Neural progenitor cell (in vitro differentiated cells): ENCODE results near the gene ARMH3. TPM values are rescaled to one million over a fixed set of nuclear protein-coding genes. Genes with fewer than 3 reads are reported as not detected.

ENCODE experiments used
- DNase-seq: peaks from one replicate; pipeline ENCODE4 v3.0.0-alpha.2; 2016; ENCODE audit warnings: low spot score
- H2AFZ ChIP-seq: fragments of 200-600 bp; sonication (generic); replicated peaks from 2 replicates; pipeline ENCODE4 v1.6.1; 2016; ENCODE audit warnings: antibody characterized with exemption
- H3F3A ChIP-seq: fragments of 200-600 bp; sonication (generic); 2 replicates; pipeline ENCODE4 v1.6.1; 2016; ENCODE audit warnings: antibody characterized with exemption, low read depth
- H3K27ac ChIP-seq: fragments of 200-600 bp; sonication (generic); 2 replicates; pipeline ENCODE4 v1.5.1; 2016; ENCODE audit warnings: mild to moderate bottlenecking
- H3K27me3 ChIP-seq: fragments of 200-600 bp; sonication (generic); 2 replicates; pipeline ENCODE4 v1.6.1; 2016; ENCODE audit warnings: mild to moderate bottlenecking, moderate library complexity
- H3K36me3 ChIP-seq: fragments of 200-600 bp; sonication (generic); 2 replicates; pipeline ENCODE4 v1.5.1; 2016
- H3K4me1 ChIP-seq: fragments of 200-600 bp; sonication (generic); 2 replicates; pipeline ENCODE4 v1.6.1; 2016; ENCODE audit warnings: mixed run types
- H3K4me2 ChIP-seq: fragments of 200-600 bp; sonication (generic); 2 replicates; pipeline ENCODE4 v1.6.1; 2016
- H3K4me3 ChIP-seq: fragments of 200-600 bp; sonication (generic); 2 replicates; pipeline ENCODE4 v1.5.1; 2016
- H3K79me2 ChIP-seq: fragments of 200-600 bp; sonication (generic); 2 replicates; pipeline ENCODE4 v1.6.1; 2016; ENCODE audit warnings: low read depth
- H3K9ac ChIP-seq: fragments of 200-600 bp; sonication (generic); 2 replicates; pipeline ENCODE4 v1.6.1; 2016
- H3K9me3 ChIP-seq: fragments of 200-600 bp; sonication (generic); 2 replicates; pipeline ENCODE4 v1.5.1; 2016; ENCODE audit warnings: low read depth
- H4K20me1 ChIP-seq: fragments of 200-600 bp; sonication (generic); 2 replicates; pipeline ENCODE4 v1.6.1; 2016; ENCODE audit warnings: low read depth
- H3K27ac Mint-ChIP-seq: 3 replicates; pipeline ENCODE4 v1.8.0; 2021; ENCODE audit warnings: mixed read lengths
- H3K27me3 Mint-ChIP-seq: 2 replicates; pipeline ENCODE4 v1.8.0; 2022; ENCODE audit warnings: low read depth, mild to moderate bottlenecking, inconsistent platforms, moderate library complexity, mixed read lengths; ENCODE audit not compliant: insufficient read depth
- H3K36me3 Mint-ChIP-seq: 3 replicates; pipeline ENCODE4 v1.8.0; 2021; ENCODE audit warnings: mixed read lengths
- H3K4me1 Mint-ChIP-seq: 3 replicates; pipeline ENCODE4 v1.8.0; 2021; ENCODE audit warnings: mixed read lengths
- H3K4me3 Mint-ChIP-seq: 3 replicates; pipeline ENCODE4 v1.8.0; 2021; ENCODE audit warnings: mild to moderate bottlenecking, moderate library complexity, mixed read lengths
- H3K9me3 Mint-ChIP-seq: 3 replicates; pipeline ENCODE4 v1.8.0; 2020; ENCODE audit warnings: mixed read lengths
- CTCF ChIP-seq: fragments of 200-600 bp; sonication (generic); IDR thresholded peaks from 2 replicates; pipeline ENCODE4 v1.5.1; 2017; ENCODE audit warnings: antibody characterized with exemption, mild to moderate bottlenecking
- EZH2 ChIP-seq: fragments of 200-600 bp; sonication (generic); IDR thresholded peaks from 2 replicates; pipeline ENCODE4 v1.6.1; 2017; ENCODE audit warnings: antibody characterized with exemption, mild to moderate bottlenecking, moderate library complexity
- EZH2phosphoT487 ChIP-seq: fragments of 200-600 bp; sonication (generic); IDR thresholded peaks from 2 replicates; pipeline ENCODE4 v1.6.1; 2017; ENCODE audit warnings: antibody characterized with exemption
- total RNA-seq: library from RNA; depleted of rRNA; stranded (reverse); fragments of >200 nt; gene quantifications from 2 replicates; pipeline ENCODE4 v1.2.3, GENCODE V29; 2015; ENCODE audit warnings: low replicate concordance

The ARMH3 gene
- total RNA-seq, 1 donor from 2014 or later = 14.5 TPM

- DNase-seq = peak; percentile 97
- peak overlapping the region; percentile 93 for H2AFZ ChIP-seq
- no peaks in the 10 kb centered on the region for H3K79me2 ChIP-seq
- H3K36me3 Mint-ChIP-seq = no peaks in the 10 kb centered on the region
- no peaks in the 10 kb centered on the region for H3K36me3 ChIP-seq
- H3K4me3 Mint-ChIP-seq = peak overlapping the region; percentile 85
- H3K27ac Mint-ChIP-seq = no peak overlapping the region
- H3K27me3 ChIP-seq = peaks cover 26% of the 10 kb centered on the region
- H3K27me3 Mint-ChIP-seq = peaks cover 35% of the 10 kb centered on the region
- H3K9ac ChIP-seq = no peak overlapping the region
- no peak overlapping the region for H3K27ac ChIP-seq
- H3K4me1 ChIP-seq = peaks cover 26% of the 10 kb centered on the region
- peaks cover 43% of the 10 kb centered on the region for H3K4me1 Mint-ChIP-seq
- peak overlapping the region; percentile 95 for H3K4me2 ChIP-seq
- H4K20me1 ChIP-seq = peaks cover 58% of the 10 kb centered on the region
- H3K4me3 ChIP-seq = peak overlapping the region; percentile 67
- peaks cover 54% of the 10 kb centered on the region for H3F3A ChIP-seq
- H3K9me3 Mint-ChIP-seq = no peaks in the 10 kb centered on the region
- TF ChIP-seq CTCF (peak; percentile 98), EZH2phosphoT487 (peak; percentile 49), EZH2 (no peak)
- no peaks in the 10 kb centered on the region for H3K9me3 ChIP-seq
Measured at GRCh38 chr10:101840741-101841453, 215.1 kb downstream of the ARMH3 start.

GRCh38 chr10:101840102-101840684, 215.8 kb downstream of the ARMH3 start:
- Histone ChIP-seq H3K9ac (no peak overlapping the region), H3F3A (peaks cover 58% of the 10 kb centered on the region), H3K4me2 (peak overlapping the region; percentile 95), H3K79me2 (no peaks in the 10 kb centered on the region), H3K27me3 (peaks cover 26% of the 10 kb centered on the region), H3K4me1 (peaks cover 33% of the 10 kb centered on the region), H4K20me1 (peaks cover 62% of the 10 kb centered on the region), H2AFZ (peak overlapping the region; percentile 93), H3K4me3 (peak overlapping the region; percentile 67), H3K27ac (no peak overlapping the region), H3K9me3 (no peaks in the 10 kb centered on the region), H3K36me3 (no peaks in the 10 kb centered on the region)
- DNase-seq = peak; percentile 66
- no peak overlapping the region for H3K27ac Mint-ChIP-seq
- H3K4me3 Mint-ChIP-seq = peak overlapping the region; percentile 85
- TF ChIP-seq EZH2 (no peak), CTCF (no peak), EZH2phosphoT487 (no peak)
- no peaks in the 10 kb centered on the region for H3K36me3 Mint-ChIP-seq
- peaks cover 48% of the 10 kb centered on the region for H3K4me1 Mint-ChIP-seq
- H3K27me3 Mint-ChIP-seq = peaks cover 31% of the 10 kb centered on the region
- no peaks in the 10 kb centered on the region for H3K9me3 Mint-ChIP-seq

- Mint-ChIP-seq H3K27me3 (peaks cover 31% of the 10 kb centered on the region), H3K9me3 (no peaks in the 10 kb centered on the region), H3K4me3 (peak overlapping the region; percentile 85), H3K36me3 (no peaks in the 10 kb centered on the region), H3K27ac (no peak overlapping the region), H3K4me1 (peaks cover 52% of the 10 kb centered on the region)
- H3K79me2 ChIP-seq = no peaks in the 10 kb centered on the region
- peak overlapping the region; percentile 95 for H3K4me2 ChIP-seq
- no peak overlapping the region for H3K27ac ChIP-seq
- peaks cover 26% of the 10 kb centered on the region for H3K27me3 ChIP-seq
- no peaks in the 10 kb centered on the region for H3K36me3 ChIP-seq
- TF ChIP-seq EZH2phosphoT487 (no peak), CTCF (no peak), EZH2 (no peak)
- peak overlapping the region; percentile 67 for H3K4me3 ChIP-seq
- peaks cover 52% of the 10 kb centered on the region for H3F3A ChIP-seq
- no peak overlapping the region for H3K9ac ChIP-seq
- H4K20me1 ChIP-seq = peaks cover 60% of the 10 kb centered on the region
- peak overlapping the region; percentile 93 for H2AFZ ChIP-seq
- H3K9me3 ChIP-seq = no peaks in the 10 kb centered on the region
- peaks cover 31% of the 10 kb centered on the region for H3K4me1 ChIP-seq
- peak; percentile 82 for DNase-seq
Measured at GRCh38 chr10:101839416-101840063, 216.4 kb downstream of the ARMH3 start.
